ENCODE measurements around the gene CRIM1. TPM values are rescaled to one million over a fixed set of nuclear protein-coding genes. Genes with fewer than 3 reads are reported as not detected.

Gene CRIM1
- total and polyA plus RNA-seq, 5 experiments from 2014 or later = 0.12 to 2.0 (median 0.88) TPM

- Mint-ChIP-seq H3K27ac (no peak overlapping the region), H3K9me3 (peaks cover 0 to 11% (median under 1%) of the 10 kb centered on the region in 9 donors)
- POLR2A ChIA-PET = no interaction called here
These were observed 127.1 kb downstream of the CRIM1 start for GRCh38 chr2:36482576-36483214.

GRCh38 chr2:36483290-36483689, 127.7 kb downstream of the CRIM1 start:
- no peak for DNase-seq
- POLR2A ChIA-PET = no interaction called here

More at GRCh38 chr2:36482576-36483214, 127.1 kb downstream of the CRIM1 start:
- Mint-ChIP-seq H3K4me1 (peaks cover 0 to 2% (median 0%) of the 10 kb centered on the region in 4 donors), H3K4me3 (no peak overlapping the region), H3K36me3 (peaks cover 3 to 13% (median 5%) of the 10 kb centered on the region in 3 donors), H3K27me3 (no peaks in the 10 kb centered on the region)
- ATAC-seq (no peak), DNase-seq (no peak)

GRCh38 chr2:36484454-36484853, 128.9 kb downstream of the CRIM1 start:
- Mint-ChIP-seq H3K36me3 (peaks cover 0 to 2% (median 0%) of the 10 kb centered on the region in 3 donors), H3K4me1 (no peaks in the 10 kb centered on the region), H3K9me3 (no peaks in the 10 kb centered on the region), H3K27me3 (no peaks in the 10 kb centered on the region), H3K27ac (no peak overlapping the region), H3K4me3 (no peak overlapping the region)
- POLR2A ChIA-PET = no interaction called here
- DNase-seq (no peak), ATAC-seq (no peak)

More at GRCh38 chr2:36483290-36483689, 127.7 kb downstream of the CRIM1 start:
- H3K4me3 Mint-ChIP-seq = no peak overlapping the region
- peaks cover 0 to 5% (median 0%) of the 10 kb centered on the region in 9 donors for H3K9me3 Mint-ChIP-seq
- no peaks in the 10 kb centered on the region for H3K27me3 Mint-ChIP-seq
- no peaks in the 10 kb centered on the region for H3K4me1 Mint-ChIP-seq
- no peak for ATAC-seq
- no peak overlapping the region for H3K27ac Mint-ChIP-seq
- peaks cover 0 to 7% (median 0%) of the 10 kb centered on the region in 3 donors for H3K36me3 Mint-ChIP-seq

- no peak for DNase-seq
- POLR2A ChIA-PET = no interaction called here
- Mint-ChIP-seq H3K9me3 (no peaks in the 10 kb centered on the region), H3K36me3 (no peaks in the 10 kb centered on the region), H3K4me3 (no peak overlapping the region), H3K27ac (no peak overlapping the region), H3K27me3 (no peaks in the 10 kb centered on the region), H3K4me1 (no peaks in the 10 kb centered on the region)
- no peak for ATAC-seq
These were observed 129.9 kb downstream of the CRIM1 start for GRCh38 chr2:36485521-36485920.

- H3K4me3 Mint-ChIP-seq = no peak overlapping the region
- H3K27ac Mint-ChIP-seq = no peak overlapping the region
- DNase-seq (no peak), ATAC-seq (no peak)
- POLR2A ChIA-PET = no interaction called here
- H3K36me3 Mint-ChIP-seq = no peaks in the 10 kb centered on the region
- H3K4me1 Mint-ChIP-seq = no peaks in the 10 kb centered on the region
- no peaks in the 10 kb centered on the region for H3K27me3 Mint-ChIP-seq
- no peaks in the 10 kb centered on the region for H3K9me3 Mint-ChIP-seq
These were observed 131.0 kb downstream of the CRIM1 start for GRCh38 chr2:36486521-36487044.

- DNase-seq (no peak), ATAC-seq (no peak)
- no peaks in the 10 kb centered on the region for H3K4me1 Mint-ChIP-seq
- no peak overlapping the region for H3K27ac Mint-ChIP-seq
- H3K4me3 Mint-ChIP-seq = no peak overlapping the region
- H3K36me3 Mint-ChIP-seq = no peaks in the 10 kb centered on the region
- POLR2A ChIA-PET = no interaction called here
- H3K9me3 Mint-ChIP-seq = no peaks in the 10 kb centered on the region
- H3K27me3 Mint-ChIP-seq = no peaks in the 10 kb centered on the region
These were observed 132.4 kb downstream of the CRIM1 start for GRCh38 chr2:36487947-36488346.

GRCh38 chr2:36489281-36489680, 133.7 kb downstream of the CRIM1 start:
- Mint-ChIP-seq H3K36me3 (no peaks in the 10 kb centered on the region), H3K9me3 (no peaks in the 10 kb centered on the region), H3K4me3 (no peak overlapping the region), H3K27me3 (no peaks in the 10 kb centered on the region), H3K27ac (no peak overlapping the region), H3K4me1 (no peaks in the 10 kb centered on the region)
- POLR2A ChIA-PET = no interaction called here
- DNase-seq = no peak
- no peak for ATAC-seq

GRCh38 chr2:36490749-36491148, 135.2 kb downstream of the CRIM1 start:
- H3K4me1 Mint-ChIP-seq = no peaks in the 10 kb centered on the region
- ATAC-seq = no peak
- no peak overlapping the region for H3K27ac Mint-ChIP-seq
- H3K36me3 Mint-ChIP-seq = no peaks in the 10 kb centered on the region
- no peak overlapping the region for H3K4me3 Mint-ChIP-seq
- no peaks in the 10 kb centered on the region for H3K9me3 Mint-ChIP-seq
- POLR2A ChIA-PET = no interaction called here
- peaks cover 0 to 3% (median 0%) of the 10 kb centered on the region in 5 donors for H3K27me3 Mint-ChIP-seq
- DNase-seq = no peak

- Mint-ChIP-seq H3K36me3 (no peaks in the 10 kb centered on the region), H3K27me3 (peaks cover 0 to 3% (median 0%) of the 10 kb centered on the region in 5 donors), H3K4me1 (no peaks in the 10 kb centered on the region), H3K9me3 (no peaks in the 10 kb centered on the region), H3K4me3 (no peak overlapping the region), H3K27ac (no peak overlapping the region)
- POLR2A ChIA-PET = no interaction called here
- no peak for ATAC-seq
- no peak for DNase-seq
These were observed 136.8 kb downstream of the CRIM1 start for GRCh38 chr2:36492216-36492945.

- Mint-ChIP-seq H3K27me3 (peaks cover 0 to 3% (median 0%) of the 10 kb centered on the region in 5 donors), H3K4me3 (no peak overlapping the region), H3K36me3 (no peaks in the 10 kb centered on the region), H3K27ac (no peak overlapping the region), H3K4me1 (no peaks in the 10 kb centered on the region), H3K9me3 (no peaks in the 10 kb centered on the region)
- ATAC-seq (no peak), DNase-seq (no peak)
- POLR2A ChIA-PET = no interaction called here
These were observed 137.7 kb downstream of the CRIM1 start for GRCh38 chr2:36493306-36493705.

GRCh38 chr2:36497570-36498163, 142.1 kb downstream of the CRIM1 start:
- POLR2A ChIA-PET = no interaction called here
- DNase-seq (no peak), ATAC-seq (no peak)
- Mint-ChIP-seq H3K4me1 (no peaks in the 10 kb centered on the region), H3K9me3 (no peaks in the 10 kb centered on the region), H3K36me3 (no peaks in the 10 kb centered on the region), H3K4me3 (no peak overlapping the region), H3K27ac (no peak overlapping the region), H3K27me3 (peaks cover 0 to 3% (median 0%) of the 10 kb centered on the region in 5 donors)

GRCh38 chr2:36499128-36499820, 143.7 kb downstream of the CRIM1 start:
- no peak overlapping the region for H3K4me3 Mint-ChIP-seq
- no peak for DNase-seq
- ATAC-seq = no peak
- H3K4me1 Mint-ChIP-seq = no peaks in the 10 kb centered on the region
- POLR2A ChIA-PET = no interaction called here
- no peaks in the 10 kb centered on the region for H3K9me3 Mint-ChIP-seq
- H3K27me3 Mint-ChIP-seq = peaks cover 0 to 3% (median 0%) of the 10 kb centered on the region in 5 donors
- H3K27ac Mint-ChIP-seq = no peak overlapping the region
- H3K36me3 Mint-ChIP-seq = no peaks in the 10 kb centered on the region

GRCh38 chr2:36500072-36500471, 144.5 kb downstream of the CRIM1 start:
- no peak overlapping the region for H3K27ac Mint-ChIP-seq
- no peak for DNase-seq
- H3K36me3 Mint-ChIP-seq = no peaks in the 10 kb centered on the region
- no peaks in the 10 kb centered on the region for H3K4me1 Mint-ChIP-seq
- no peaks in the 10 kb centered on the region for H3K27me3 Mint-ChIP-seq
- POLR2A ChIA-PET = no interaction called here
- no peak overlapping the region for H3K4me3 Mint-ChIP-seq
- ATAC-seq = no peak
- no peaks in the 10 kb centered on the region for H3K9me3 Mint-ChIP-seq

Data from naive thymus-derived CD8-positive, alpha-beta T cell (primary cell).